Prostate gland (tissue), 2 donors: ENCODE data around the gene ARHGAP24.

Experiments used
- POLR2A ChIP-seq: fragments of 450-650 bp; IDR thresholded peaks from one replicate; pipeline ENCODE4 v1.6.1; 2016; ENCODE audit warnings: antibody characterized with exemption, mild to moderate bottlenecking
- POLR2AphosphoS5 ChIP-seq: sonication (generic); formaldehyde crosslinking; IDR thresholded peaks from one replicate; pipeline ENCODE4 v1.6.1; 2017; ENCODE audit warnings: antibody characterized with exemption
- TF ChIP-seq, protein P1 (sequence below), 4 experiments: fragments of 200-600 bp in 2 of 4; fragments of 450-650 bp in 2 of 4; sonication (generic) in 2 of 4; IDR thresholded peaks; 1 replicate in 3 of 4; 2 replicates in 1 of 4; pipeline ENCODE4 v1.5.1; 2016 to 2019; ENCODE audit warnings: antibody characterized with exemption in 4 of 4, mild to moderate bottlenecking in 2 of 4, moderate library complexity in 2 of 4

GRCh38 chr4:85776579-85776978, 301.6 kb downstream of the ARHGAP24 start:
- TF ChIP-seq POLR2A (no peak), POLR2AphosphoS5 (no peak)
- TF ChIP-seq, protein P1, sequence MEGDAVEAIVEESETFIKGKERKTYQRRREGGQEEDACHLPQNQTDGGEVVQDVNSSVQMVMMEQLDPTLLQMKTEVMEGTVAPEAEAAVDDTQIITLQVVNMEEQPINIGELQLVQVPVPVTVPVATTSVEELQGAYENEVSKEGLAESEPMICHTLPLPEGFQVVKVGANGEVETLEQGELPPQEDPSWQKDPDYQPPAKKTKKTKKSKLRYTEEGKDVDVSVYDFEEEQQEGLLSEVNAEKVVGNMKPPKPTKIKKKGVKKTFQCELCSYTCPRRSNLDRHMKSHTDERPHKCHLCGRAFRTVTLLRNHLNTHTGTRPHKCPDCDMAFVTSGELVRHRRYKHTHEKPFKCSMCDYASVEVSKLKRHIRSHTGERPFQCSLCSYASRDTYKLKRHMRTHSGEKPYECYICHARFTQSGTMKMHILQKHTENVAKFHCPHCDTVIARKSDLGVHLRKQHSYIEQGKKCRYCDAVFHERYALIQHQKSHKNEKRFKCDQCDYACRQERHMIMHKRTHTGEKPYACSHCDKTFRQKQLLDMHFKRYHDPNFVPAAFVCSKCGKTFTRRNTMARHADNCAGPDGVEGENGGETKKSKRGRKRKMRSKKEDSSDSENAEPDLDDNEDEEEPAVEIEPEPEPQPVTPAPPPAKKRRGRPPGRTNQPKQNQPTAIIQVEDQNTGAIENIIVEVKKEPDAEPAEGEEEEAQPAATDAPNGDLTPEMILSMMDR (IDR thresholded peaks at IDR 0.05) = no peak
